NCI-H128 (cell line): Measurements from ENCODE around the gene PLEKHN1.
"Not testable (repeated sequence)": the region's sequence is repeated elsewhere in the genome, so short reads cannot be mapped to it uniquely, and the experiment has no call there.

Source experiments
- DNase-seq: peaks from one replicate; lab custom pipeline; 2025; ENCODE audit not compliant: unreplicated experiment; lab: John Stamatoyannopoulos, UW

PLEKHN1 gene

DNA sequence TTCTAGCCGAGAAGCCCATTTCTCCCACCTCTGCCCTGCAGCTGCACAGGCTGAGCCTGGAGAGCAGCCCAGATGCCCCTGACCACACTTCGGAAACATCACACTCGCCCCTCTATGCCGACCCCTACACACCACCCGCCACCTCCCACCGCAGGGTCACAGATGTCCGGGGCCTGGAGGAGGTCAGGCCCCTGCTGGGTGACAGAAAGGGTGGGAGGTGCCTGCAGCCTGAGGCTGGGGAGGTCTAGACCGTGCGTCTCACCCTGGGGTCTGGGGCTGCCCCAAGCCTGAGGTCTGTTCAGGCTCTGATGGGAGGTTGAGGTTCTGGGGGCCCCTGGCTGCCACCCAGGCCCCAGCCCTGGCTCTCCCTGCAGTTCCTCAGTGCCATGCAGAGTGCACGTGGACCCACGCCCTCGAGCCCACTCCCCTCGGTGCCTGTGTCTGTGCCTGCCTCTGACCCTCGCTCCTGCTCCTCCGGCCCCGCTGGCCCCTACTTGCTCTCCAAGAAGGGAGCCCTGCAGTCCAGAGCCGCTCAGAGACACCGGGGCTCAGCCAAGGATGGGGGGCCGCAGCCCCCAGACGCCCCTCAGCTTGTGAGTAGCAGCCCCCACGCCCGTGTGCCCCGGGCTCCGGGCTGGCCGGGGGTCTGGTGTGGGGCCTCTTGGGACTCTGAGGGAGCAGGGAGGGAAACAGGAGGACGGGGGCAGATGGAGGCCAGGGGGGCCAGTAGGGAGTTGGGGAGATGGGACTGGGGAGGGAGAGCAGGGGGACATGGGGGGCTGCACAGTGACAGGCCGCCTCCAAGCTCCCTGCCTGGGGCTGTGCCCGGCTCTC, 7.4 kb downstream of the PLEKHN1 start:
- DNase-seq: no peak

DNA sequence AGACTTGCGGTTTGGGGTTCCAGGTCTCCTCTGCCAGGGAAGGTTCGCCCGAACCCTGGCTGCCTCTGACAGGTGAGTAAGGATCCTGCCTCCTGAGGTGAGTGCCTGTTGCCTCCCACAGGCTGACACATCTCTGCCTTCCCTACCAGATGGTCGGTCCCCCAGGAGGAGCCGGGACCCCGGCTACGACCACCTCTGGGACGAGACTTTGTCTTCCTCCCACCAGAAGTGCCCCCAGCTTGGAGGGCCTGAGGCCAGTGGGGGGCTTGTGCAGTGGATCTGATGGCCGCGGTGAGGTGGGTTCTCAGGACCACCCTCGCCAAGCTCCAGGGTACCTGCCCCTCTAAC, 8.0 kb downstream of the PLEKHN1 start:
- no peak for DNase-seq

DNA sequence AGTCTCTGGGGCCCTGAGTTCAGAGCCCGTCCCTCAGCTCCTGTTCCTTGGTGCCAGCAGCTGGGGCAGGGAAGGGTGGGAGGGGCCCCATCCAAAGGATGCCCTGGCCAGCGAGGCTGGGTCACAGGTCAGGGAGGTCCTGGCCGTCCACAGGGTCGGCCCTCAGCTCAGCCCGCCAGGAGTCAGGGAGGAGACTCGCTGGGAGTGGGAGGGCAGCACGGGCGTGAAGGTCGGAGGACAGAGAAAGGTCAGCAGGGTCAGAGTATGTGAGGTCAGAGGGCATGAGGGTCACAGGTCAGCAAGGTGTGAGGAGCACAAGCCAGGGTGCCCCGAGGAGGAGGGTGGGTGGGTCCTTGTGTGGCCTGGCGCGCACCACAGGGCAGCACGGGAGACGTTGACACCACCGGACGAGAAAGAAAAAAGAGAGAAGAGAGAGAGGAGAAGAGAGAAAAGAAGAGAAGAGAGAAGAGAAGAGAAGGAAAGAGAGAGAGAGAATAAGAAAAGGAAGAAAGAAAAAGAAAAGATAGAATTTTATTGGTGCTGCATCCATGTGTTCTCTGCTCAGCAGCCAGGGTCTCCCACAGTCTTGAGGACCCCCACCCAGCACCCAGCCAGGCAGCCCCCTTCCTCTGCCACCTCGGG, 8.5 kb downstream of the PLEKHN1 start:
- no peak for DNase-seq

DNA sequence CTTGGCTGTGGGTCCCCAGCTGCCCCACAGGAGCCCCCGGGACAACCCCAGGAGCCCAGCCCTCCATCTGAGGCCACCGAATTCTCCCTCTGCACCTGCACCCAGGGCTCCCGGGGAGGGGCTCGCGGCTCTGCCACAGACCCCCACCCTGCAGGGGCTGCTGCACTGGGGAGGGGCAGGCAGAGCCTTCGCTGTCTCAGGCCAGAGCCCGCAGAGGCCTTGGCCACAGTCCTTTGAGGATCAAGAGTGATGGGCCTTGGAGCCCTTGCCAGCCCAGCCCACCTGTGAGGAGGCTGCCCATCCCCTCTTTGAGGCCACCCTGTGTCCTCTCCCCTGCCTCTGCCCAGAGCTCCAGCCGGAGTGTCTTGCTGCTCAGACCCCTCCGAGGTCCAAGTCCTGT, 9.1 kb downstream of the PLEKHN1 start:
- DNase-seq: no peak

DNA sequence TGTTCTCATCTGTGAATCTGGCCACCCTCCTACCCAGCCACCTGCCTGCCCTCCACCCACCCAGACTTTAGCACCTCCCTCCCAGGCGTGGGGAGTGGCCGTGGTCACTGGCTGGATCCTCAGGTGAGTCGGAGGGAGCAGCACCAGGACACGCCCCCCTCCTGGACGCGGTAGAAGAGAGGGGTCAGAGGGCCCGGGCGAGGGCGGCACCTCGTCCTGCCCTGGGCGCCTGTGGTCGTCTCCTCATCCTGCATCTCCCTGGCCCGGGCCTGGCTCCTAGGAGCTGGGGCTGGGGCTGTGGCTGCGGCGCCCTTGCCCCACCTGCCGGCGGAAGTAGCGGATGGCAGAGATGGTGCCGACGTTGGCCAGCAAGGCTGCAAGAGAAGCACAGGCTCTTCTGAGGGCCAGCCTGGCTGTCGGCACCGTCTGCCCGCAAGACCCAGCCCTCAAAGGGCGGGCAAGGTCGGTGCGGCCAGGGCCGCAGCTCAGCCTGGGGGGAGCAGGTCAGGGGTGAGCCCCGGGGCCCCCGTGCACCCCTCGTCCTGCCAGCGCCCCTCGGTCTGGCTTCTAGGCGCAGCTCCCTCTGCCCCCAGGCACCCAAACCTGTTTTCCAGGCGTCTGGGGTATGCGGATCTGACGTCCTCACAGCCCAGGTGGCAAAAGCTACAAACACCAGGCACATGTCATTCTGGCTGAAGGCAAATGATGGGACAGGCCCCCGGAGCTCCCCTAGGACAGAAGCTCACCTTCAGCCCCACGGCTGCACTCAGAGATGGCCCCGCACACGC, 9.8 kb downstream of the PLEKHN1 start:
- DNase-seq: peak; percentile 49

DNA sequence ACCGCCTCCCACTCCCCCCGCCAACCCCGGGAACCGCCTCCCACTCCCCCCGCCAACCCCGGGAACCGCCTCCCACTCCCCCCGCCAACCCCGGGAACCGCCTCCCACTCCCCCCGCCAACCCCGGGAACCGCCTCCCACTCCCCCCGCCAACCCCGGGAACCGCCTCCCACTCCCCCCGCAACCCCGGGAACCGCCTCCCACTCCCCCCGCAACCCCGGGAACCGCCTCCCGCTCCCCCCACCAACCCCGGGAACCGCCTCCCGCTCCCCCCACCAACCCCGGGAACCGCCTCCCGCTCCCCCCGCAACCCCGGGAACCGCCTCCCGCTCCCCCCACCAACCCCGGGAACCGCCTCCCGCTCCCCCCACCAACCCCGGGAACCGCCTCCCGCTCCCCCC, 10.5 kb downstream of the PLEKHN1 start:
- not testable (repeated sequence) for DNase-seq

DNA sequence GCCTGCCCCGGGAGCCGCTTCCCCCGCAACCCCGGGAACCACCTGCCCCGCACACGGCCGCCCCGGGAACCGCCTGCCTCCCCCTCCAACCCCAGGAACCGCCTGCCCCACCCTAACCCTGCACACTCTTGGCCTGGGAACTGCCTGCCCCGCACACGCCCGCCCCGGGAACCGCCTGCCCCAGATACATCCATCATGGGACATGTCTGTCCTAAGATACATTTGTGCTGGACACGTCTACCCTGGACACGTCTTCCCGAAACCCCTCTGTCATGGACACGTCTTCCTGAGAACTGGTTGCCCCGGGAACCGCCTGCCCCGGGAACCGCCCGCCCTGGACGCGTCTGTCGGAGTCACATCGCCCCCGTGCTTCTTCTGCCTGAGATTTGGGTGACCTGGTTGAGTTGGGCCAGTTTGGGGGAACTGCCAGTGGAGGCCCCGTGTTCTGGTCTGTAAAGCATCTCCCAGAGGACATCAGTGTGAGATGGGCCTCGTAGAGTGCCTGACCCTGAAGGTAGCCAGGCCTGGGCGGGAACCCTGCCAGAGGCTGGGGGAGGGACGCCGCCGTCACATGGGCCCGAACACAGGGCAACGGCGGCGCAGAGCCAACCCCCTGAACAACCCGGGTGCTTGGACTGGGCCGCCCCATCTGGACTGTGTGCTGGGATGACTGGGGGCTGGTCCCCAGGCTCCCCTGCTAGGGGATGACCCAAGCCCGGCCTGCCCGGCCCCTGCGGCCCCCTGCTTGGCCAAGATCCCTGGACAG, 12.0 kb downstream of the PLEKHN1 start:
- DNase-seq: no peak

DNA sequence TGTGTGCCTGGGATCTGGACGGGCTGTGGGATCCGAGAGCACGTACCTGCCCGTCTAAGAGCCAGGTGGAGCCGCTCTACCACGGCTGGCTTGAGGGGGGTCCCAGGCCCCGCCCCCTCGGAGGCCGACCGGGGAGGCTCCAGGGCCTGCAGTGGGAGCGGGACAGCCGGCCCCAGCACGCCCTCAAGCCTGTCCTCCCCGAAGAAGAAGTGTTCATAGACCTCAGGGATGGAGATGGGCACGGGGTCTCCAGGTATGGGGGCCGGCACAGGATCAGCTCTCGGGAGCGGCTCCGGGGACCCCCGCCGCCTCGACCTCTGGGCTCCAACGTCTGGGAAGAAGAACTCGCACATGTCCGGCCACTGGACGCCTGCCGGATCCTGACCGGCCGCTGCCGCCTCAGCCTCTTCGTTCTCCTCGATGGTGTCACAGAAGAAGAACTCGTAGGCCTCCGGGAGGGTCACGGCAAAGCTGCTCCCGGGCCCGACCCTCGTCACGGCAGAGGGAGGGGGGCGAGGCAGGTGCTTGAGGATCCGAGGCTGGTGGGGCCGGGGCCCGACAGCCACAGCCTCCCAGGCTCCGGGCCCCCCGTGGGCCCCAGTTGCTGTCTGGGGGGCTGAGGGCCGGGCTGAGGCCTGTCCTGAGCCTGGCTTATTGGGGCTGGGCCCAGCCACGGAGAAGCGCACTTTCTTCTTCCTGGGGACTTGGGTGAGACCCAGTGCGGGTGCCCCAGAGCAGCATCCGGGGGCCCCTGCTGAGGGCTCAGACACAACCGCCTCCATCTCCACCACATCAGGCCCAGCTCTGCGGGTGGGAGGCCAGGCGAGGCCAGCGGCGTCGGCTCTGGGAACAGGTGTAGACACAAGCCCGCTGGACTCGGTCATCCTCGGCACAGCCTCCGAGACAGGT, 12.8 kb downstream of the PLEKHN1 start:
- DNase-seq: no peak

DNA sequence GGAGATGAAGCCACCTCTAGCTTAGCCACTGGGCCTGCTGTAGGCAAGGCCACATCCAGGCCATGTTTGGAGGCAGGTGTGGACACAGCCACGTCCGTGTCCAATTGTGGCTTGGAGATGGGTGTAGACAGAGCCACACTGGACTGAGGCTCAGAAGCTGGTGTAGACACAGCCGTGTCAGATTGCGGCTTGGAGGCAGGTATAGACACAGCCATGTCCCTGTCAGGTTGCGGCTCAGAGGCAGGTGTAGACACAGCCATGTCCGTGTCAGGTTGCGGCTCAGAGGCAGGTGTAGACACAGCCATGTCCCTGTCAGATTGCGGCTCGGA, 13.4 kb downstream of the PLEKHN1 start:
- no peak for DNase-seq

DNA sequence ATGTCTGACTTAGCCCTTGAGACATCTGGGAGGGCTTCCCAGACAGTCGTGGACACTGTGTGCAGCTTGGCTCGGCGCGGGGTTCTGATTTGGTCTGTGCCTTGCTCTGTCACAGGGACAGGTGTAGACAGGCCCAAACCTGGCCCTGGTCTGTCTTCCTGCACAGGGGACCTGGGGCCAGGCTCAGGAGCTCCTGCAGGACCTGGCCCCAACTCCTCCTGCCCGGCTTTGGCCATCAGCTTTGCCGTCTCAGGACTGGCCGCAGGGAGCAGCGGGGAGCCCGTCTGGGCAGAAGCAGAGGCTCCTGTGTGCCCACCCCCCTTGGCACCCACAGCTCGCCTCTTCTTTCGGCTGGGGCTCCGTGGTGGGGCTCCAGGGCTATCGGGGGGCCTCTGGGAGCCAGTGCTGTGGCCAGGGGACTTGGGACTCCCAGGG, 13.9 kb downstream of the PLEKHN1 start:
- DNase-seq: no peak

DNA sequence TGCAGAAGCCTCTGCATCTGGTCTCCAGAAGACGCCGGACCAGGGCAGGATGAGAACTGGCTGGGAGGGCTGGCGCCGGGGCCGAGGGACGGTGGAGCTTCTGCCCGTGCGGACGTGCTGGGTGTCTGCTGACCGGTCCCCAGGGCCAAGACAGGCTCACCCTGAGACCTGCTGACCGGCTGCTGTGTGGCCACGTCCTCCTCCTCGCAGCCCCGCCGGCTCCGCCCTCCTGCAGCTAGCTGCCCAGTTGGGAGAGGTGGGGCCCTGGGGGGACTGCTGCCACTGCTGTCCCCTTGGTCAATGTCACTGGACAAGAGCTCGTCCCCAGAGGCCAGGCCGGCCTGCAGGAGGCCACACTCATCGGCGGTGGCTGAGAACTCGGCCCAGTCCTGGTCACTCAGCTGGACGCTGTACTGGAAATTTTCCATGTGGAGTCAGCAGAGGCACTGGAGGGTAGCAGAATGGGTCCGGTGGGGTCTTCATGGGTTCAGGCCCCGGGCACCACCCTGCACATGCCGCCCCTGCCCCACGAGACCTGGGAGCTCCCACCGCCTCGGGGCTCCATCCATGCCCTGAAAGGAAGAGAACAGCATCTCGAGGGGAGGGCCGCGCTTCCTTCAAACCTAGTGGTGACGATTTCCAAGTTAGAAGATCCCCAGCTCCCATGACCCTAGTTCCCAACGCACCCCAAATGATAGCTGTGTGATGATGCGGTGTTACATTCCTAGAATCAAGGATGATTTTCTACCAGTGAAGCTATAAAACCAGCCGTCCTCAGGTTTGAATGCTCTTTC, 14.5 kb downstream of the PLEKHN1 start:
- no peak for DNase-seq

DNA sequence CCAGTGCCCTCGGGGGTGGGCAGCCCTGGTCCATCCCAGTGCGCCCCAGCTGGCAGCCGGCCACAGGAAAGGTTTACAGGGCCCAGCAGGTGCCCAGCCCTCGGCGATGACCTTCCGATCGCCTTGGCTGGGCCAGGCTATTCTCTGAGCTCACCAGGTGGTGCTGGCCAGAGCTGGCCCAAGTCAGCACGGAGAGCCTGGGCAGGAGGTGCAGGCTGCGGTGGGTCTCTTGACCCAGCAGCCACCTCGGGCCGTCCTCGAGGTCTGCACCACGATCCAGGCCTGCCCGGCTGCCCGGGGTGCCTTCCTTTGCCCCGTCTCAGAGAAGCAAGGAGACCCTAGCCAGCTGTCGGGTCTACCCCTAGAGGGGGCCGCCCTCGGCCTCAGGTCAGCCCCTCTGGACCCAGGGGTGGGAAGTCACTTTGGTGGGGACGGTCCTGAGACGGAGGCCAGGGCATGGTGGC, 15.2 kb downstream of the PLEKHN1 start:
- no peak for DNase-seq

DNA sequence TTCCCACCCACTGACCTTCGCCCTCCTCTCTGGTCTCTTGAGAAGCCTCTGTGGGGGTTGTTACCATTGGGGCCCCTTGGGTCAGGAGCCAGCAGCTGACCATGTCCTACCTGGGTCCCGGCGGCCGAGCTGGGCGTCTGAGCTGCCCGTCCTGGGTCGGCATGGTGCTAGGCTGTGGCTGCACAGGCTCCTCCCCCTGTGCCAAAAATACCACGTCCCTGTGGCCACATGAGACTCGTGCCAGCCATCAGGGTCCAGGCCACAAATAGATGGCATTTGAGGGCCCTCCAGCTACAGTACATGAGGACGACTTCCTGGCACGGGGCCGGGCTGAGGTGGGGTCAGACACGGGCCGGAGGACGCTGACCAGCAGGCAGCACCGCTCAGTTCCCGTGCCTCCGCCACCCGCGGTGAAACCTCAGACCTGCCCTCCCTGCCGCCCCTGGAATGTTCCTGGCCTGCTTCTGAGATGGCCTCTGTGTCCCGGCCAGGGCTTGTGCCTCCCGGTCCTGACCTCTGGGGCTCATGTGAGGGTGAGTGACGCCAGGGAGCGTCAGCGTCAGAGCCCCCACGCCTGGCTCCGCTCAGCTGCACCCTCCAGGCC, 15.8 kb downstream of the PLEKHN1 start, which contains the start of gene PERM1:
Gene PERM1 (minus strand): TSS at position 139 of the 604 bp plus-strand sequence. CDS start 1,064 bp downstream, outside the sequence.
- DNase-seq: no peak

DNA sequence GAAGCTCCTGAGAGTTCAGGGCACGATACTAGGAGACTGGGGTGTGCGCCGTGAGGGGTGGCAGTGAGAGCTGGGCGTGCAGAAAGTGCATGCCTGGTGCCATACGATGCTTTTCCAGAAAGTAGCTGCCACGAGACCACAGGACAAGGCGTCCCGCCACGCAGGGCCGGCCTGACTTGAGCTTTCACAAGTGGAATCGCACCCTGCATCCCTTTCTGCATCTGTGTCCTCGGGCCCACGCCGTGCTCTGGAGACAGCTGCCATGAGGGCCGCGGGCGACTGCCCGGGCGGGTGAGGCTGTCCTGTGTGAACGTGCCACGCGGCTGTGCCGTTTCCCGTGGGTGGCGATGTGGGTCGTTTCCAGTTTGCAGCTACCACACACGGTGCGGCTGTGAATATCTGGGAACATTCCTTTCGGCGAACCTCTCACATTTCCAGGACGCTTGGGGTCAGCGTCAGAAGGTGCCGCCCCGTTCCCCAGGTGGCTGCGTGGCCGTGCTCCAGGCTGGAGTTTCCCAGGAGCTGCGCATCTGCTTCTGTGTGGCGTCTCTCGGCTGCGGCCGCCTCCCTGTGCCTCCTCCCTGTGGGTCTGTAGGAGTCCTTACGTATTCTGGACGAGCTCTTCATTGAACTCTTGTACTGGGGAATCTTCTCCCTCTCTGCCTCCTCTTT, 16.6 kb downstream of the PLEKHN1 start:
- DNase-seq: no peak

DNA sequence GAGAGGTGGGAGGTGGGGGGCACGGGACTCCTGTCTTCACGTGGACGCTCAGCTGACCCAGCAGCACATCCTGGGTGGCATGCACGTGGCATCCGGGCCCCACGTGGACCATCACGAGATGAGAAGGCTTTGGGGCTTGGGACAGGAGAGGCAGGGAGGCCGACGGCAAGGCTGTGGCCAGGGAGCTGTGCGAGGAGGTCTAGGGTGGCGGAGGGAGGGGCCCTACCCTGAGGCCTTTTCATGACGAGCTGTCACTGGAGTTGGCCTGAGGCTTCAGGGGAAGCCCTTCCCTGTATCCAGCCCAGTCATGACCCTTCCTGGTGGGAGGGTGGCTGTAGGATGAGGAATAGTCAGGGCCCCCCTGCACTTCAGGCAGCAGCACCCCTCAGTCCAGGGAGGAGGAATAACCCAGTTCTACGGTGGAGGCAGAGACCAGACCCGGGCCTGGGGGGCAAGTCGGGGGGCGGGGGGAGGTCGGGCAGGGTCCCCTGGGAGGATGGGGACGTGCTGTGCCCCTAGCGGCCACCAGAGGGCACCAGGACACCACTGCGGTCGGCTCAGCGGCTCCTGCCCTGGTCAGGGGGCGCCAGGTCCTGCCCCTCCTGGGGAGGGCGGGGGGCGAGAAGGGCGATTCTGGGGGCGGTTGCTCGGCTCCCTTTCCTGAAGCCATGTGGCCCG, 17.7 kb downstream of the PLEKHN1 start:
- DNase-seq: no peak

DNA sequence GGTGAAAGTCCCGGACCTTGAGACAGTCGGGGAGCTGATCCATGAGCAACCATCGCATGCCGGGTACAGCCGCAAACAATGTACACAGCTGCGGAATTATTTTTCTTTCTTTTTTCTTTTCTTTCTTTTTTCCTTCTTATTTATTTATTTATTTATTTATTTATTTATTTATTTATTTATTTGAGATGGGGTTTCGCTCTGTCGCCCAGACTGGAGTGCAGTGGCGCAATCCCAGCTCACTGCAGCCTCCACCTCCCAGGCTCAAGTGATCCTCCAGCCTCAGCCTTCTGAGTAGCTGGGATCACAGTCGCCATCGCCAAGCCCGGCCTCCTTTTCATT, 18.2 kb downstream of the PLEKHN1 start:
- no peak for DNase-seq

DNA sequence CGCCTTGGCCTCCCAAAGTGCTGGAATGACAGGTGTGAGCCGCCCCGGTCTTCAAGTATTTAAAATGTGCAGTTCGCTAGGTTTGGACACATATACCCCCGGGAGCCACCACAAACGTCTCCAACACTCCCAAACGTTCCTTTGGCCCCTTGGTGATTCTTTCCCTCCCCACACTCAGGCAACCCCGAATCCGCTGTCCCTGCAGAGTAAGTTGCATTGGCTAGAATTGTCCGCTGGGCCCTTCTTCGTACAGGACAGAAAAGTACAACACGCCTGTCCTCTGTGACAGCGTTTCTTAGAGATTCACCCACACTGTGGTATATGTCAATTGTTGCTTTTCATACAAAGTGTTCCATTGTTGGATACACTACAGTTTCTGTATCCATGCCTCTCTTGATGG, 18.8 kb downstream of the PLEKHN1 start:
- no peak for DNase-seq

DNA sequence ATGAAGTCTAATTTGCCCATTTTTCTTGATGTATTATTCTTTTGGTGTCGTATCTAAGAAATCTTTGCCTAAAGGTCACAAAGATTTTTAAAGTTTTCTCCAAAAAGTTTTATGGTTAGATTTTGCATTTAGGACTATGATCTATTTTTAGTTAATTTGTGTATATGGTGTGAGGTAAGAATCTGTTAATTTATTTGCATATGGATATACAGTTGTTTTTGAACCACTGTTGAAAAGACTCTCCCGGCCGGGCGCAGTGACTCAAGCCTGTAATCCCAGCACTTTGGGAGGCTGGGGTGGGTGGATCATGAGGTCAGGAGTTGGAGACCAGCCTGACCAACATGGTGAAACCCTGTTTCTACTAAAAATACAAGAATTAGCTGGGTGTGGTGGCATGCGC, 21.8 kb downstream of the PLEKHN1 start:
- not testable (repeated sequence) for DNase-seq
